ENCODE data around the gene KIF5A. TPM values are rescaled to one million over a fixed set of nuclear protein-coding genes. Genes with fewer than 3 reads are reported as not detected.
A peak's percentile ranks its signal among the peaks of the same experiment; 100 is the strongest.

KIF5A gene
- total RNA-seq, 4 donors from 2014 or later, result 0.15 to 0.22 (median 0.19) TPM; not detected in 1

DNA sequence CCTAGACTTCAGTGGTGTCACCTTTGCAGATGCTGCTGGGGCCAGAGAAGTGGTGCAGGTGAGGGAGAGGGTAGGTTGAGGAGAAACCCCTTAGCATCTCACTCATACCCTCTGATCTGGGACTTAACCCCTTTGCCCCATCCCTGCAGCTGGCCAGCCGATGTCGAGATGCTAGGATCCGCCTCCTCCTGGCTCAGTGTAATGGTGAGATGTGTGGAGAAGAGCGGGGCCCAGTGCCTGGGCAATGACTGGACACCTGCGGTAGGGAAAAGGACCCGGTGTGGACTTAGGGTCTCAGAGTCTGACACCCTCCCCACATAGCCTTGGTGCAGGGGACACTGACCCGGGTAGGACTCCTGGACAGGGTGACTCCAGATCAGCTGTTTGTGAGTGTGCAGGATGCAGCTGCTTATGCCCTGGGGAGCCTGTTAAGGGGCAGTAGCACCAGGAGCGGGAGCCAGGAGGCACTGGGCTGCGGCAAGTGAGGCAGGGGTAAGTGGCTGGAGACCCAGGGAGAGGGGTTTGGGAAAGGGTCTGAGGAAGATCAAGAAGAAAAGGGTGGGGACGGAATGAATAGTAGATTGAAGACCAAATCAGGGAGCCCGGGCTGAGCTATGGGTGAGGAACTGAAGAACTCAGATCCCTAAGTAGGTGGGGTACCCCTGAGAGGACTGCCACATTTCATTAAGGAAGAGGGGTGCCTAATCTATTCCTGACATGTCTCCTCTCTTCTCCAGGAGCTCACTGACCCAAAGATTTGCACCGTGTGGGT lies 75.6 kb downstream of the KIF5A start:
- no peaks in the 10 kb centered on the region for H3K9me3 ChIP-seq
- no peak for DNase-seq
- H3K36me3 ChIP-seq, result no peaks in the 10 kb centered on the region
- 72 to 85% methylated on average over 9 to 12 of the region's 12 CpGs for whole genome bisulfite sequencing, 2 donors
- H3K27me3 ChIP-seq, result peaks cover 22 to 100% (median 27%) of the 10 kb centered on the region in 4 donors
- no peak overlapping the region for H3K4me3 ChIP-seq
- peaks cover 11 to 30% (median 13%) of the 10 kb centered on the region in 3 donors for H3K4me1 ChIP-seq
- H3K27ac ChIP-seq, result no peak overlapping the region
- TF ChIP-seq, protein P1, sequence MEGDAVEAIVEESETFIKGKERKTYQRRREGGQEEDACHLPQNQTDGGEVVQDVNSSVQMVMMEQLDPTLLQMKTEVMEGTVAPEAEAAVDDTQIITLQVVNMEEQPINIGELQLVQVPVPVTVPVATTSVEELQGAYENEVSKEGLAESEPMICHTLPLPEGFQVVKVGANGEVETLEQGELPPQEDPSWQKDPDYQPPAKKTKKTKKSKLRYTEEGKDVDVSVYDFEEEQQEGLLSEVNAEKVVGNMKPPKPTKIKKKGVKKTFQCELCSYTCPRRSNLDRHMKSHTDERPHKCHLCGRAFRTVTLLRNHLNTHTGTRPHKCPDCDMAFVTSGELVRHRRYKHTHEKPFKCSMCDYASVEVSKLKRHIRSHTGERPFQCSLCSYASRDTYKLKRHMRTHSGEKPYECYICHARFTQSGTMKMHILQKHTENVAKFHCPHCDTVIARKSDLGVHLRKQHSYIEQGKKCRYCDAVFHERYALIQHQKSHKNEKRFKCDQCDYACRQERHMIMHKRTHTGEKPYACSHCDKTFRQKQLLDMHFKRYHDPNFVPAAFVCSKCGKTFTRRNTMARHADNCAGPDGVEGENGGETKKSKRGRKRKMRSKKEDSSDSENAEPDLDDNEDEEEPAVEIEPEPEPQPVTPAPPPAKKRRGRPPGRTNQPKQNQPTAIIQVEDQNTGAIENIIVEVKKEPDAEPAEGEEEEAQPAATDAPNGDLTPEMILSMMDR (IDR thresholded peaks at IDR 0.05), result no peak
- TF ChIP-seq POLR2A (IDR thresholded peaks at IDR 0.05), result no peak
- intact Hi-C loops (cut with DNase I), result no loop called here

DNA sequence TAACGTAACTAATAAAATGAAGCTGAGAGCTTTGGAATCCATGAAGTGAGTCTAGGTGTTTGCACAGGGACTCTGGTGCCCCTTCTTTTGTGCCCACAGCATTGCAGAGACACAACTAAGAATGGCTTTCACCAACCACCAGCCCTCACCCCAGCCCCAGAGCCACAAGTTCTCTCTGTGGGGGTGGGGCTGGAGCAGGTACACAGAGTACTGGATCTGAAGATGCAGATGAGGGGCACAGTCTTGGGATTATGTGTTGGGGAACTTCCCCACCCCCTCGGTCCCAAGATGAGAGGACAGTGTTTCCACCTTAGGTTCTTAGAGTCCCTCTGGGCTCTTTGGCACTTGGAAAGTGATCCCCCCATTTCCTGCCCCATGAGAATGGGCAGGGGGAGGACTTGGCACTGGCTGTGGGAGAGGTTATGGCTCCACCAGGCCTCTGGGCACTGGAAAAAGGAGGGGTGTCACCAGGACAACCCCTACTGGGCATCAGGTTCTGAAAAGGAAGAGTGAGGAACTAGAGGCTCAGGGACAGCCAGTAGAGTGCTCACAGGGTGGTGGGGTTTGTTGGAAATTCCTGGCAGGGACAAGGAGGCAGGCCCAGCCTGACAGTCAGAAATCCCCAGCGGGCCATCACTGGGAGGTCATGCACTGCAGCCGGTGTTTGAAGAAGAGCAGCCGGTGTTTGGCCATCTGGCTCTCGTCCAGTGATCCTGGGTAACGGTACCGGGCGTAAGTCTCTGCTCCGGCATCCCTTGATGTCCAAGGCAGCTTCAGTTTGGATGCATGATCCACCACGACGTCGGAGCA lies 76.5 kb downstream of the KIF5A start:
- TF ChIP-seq, protein P1 (IDR thresholded peaks at IDR 0.05), result no peak
- TF ChIP-seq POLR2A (IDR thresholded peaks at IDR 0.05), result no peak
- WGBS, 2 donors, result 40 to 48% methylated on average over 6 to 8 of the region's 13 CpGs
- no peaks in the 10 kb centered on the region for H3K9me3 ChIP-seq
- H3K36me3 ChIP-seq, result no peaks in the 10 kb centered on the region
- no peak overlapping the region for H3K4me3 ChIP-seq
- intact Hi-C loops (cut with DNase I), result no loop called here
- DNase-seq, result no peak
- H3K4me1 ChIP-seq, result peaks cover 5 to 21% (median 7%) of the 10 kb centered on the region in 3 donors
- no peak overlapping the region for H3K27ac ChIP-seq
- peaks cover 15 to 100% (median 19%) of the 10 kb centered on the region in 4 donors for H3K27me3 ChIP-seq

DNA sequence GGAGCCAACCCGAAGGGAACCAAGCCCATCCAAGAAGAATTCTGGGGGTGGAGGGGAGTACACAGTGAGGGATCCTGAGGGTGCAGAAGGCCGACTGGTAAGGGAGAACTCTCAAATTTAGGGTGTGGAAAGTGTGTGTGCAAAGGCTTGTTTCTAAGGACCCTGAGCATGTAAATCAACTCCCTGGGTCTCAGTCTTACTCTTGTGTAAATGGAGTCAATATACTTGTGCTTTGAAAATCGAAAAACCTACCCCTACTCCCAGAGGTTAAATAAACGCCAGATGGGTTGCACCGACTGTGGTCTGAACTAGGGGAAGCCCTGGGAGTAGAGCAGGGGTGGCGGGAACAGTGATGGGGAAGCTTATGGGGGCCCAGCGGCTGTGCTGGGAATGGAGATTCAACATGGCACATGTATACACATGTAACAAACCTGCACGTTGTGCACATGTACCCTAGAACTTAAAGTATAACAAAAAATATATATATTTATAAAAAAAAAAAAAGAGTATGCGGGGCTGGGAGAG lies 77.1 kb downstream of the KIF5A start:
- Histone ChIP-seq H3K4me3 (no peak overlapping the region), H3K36me3 (no peaks in the 10 kb centered on the region), H3K27ac (no peak overlapping the region), H3K9me3 (no peaks in the 10 kb centered on the region), H3K27me3 (peaks cover 13 to 100% (median 21%) of the 10 kb centered on the region in 4 donors), H3K4me1 (peaks cover 4 to 19% (median 4%) of the 10 kb centered on the region in 3 donors)
- DNase-seq, result no peak
- intact Hi-C loops (cut with DNase I), result no loop called here
- no peak for TF ChIP-seq POLR2A (IDR thresholded peaks at IDR 0.05)
- TF ChIP-seq, protein P1 (IDR thresholded peaks at IDR 0.05), result no peak
- WGBS, 2 donors, result 26 to 47% methylated on average over 8 to 9 of the region's 9 CpGs

DNA sequence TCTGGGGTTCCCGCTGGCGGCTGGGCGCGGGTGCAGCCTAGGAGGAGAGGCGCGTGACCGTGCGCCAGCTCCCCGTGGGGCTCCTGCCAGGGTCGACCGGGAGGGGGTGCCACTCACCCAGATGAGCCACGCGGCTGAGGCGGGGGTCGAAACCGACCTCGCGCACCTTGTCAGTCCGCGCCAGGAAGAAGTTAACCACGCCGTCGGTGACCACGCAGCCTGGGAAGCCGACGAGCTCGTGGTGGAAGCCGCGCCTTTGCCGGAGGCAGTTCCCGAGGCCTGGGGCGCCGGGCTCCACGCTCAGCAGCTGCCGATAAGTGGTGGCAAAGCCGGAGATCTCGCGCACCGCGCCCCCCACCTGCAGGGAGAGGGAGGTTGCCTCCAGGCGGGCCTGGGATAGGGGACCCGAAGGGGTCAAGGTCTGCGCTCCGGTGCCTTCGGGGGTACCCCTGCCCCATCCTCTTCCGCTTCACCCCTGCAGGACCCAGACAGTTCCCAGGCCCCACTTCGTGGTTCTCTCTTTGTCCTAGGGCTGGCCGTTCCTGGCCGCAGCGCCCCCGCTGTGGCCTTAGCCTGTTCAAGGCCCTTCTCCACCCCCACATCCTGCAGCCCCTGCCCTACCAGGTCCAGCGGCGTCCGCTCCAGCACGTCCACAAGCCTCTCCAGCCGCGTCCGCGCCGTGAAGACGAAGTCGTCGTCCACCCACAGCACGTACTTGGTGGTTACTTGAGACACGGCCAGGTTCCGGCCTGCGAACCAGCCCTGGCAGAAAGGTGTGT lies 77.8 kb downstream of the KIF5A start:
- Histone ChIP-seq H3K27me3 (peaks cover 13 to 100% (median 25%) of the 10 kb centered on the region in 4 donors), H3K4me3 (peak overlapping the region in 1 of 4 donors; percentile 34), H3K4me1 (peaks cover 11 to 24% (median 11%) of the 10 kb centered on the region in 3 donors), H3K9me3 (no peaks in the 10 kb centered on the region), H3K27ac (no peak overlapping the region), H3K36me3 (no peaks in the 10 kb centered on the region)
- intact Hi-C loops (cut with DNase I), result no loop called here
- no peak for TF ChIP-seq POLR2A (IDR thresholded peaks at IDR 0.05)
- TF ChIP-seq, protein P1 (IDR thresholded peaks at IDR 0.05), result no peak
- DNase-seq, result no peak
- WGBS, 2 donors, result 20 to 39% methylated on average over 23 to 50 of the region's 67 CpGs
